HG02571 (cell line): ENCODE measurements around the gene REV1.
"Not testable (repeated sequence)": the region's sequence is repeated elsewhere in the genome, so short reads cannot be mapped to it uniquely, and the experiment has no call there.

Source experiments
- ATAC-seq: cut with Tn5 transposase; IDR thresholded peaks from one replicate; pipeline ENCODE4 v1.9.1; 2021; ENCODE audit warnings: mild to moderate bottlenecking, moderate library complexity; ENCODE audit not compliant: unreplicated experiment

Gene REV1

GRCh38 chr2:99489761-99490622, at the start of gene REV1:
Gene REV1 (minus strand): TSS chr2:99490017. CDS start chr2:99464975, 25,042 bp downstream.
- peak; percentile 72 for ATAC-seq

GRCh38 chr2:99537910-99538485, 48.2 kb upstream of the REV1 start:
- ATAC-seq, result no peak

GRCh38 chr2:99524056-99524455, 34.2 kb upstream of the REV1 start:
- no peak for ATAC-seq

GRCh38 chr2:99522157-99522556, 32.3 kb upstream of the REV1 start:
- no peak for ATAC-seq

GRCh38 chr2:99520813-99521212, 31.0 kb upstream of the REV1 start:
- ATAC-seq, result no peak

- no peak for ATAC-seq
These were observed 30.4 kb upstream of the REV1 start for GRCh38 chr2:99520195-99520594.

- no peak for ATAC-seq
These were observed 24.5 kb upstream of the REV1 start for GRCh38 chr2:99514357-99514756.

- ATAC-seq, result no peak
These were observed 22.4 kb upstream of the REV1 start for GRCh38 chr2:99512181-99512591.

GRCh38 chr2:99509387-99509786, 19.6 kb upstream of the REV1 start:
- ATAC-seq, result no peak

- ATAC-seq, result no peak
These were observed 18.4 kb upstream of the REV1 start for GRCh38 chr2:99507937-99508818.

- ATAC-seq, result no peak
These were observed 15.2 kb upstream of the REV1 start for GRCh38 chr2:99504844-99505584.

- ATAC-seq, result not testable (repeated sequence)
These were observed 14.0 kb upstream of the REV1 start for GRCh38 chr2:99503662-99504416.

GRCh38 chr2:99496021-99496420, 6.2 kb upstream of the REV1 start:
- no peak for ATAC-seq

- no peak for ATAC-seq
These were observed 5.5 kb upstream of the REV1 start for GRCh38 chr2:99495115-99495860.

GRCh38 chr2:99492721-99493120, 2.9 kb upstream of the REV1 start:
- no peak for ATAC-seq

GRCh38 chr2:99490623-99491461, 1.0 kb upstream of the REV1 start:
- ATAC-seq, result no peak

GRCh38 chr2:99489063-99489760, 605 bp downstream of the REV1 start:
- peak; percentile 31 for ATAC-seq

GRCh38 chr2:99488539-99489062, 1.2 kb downstream of the REV1 start:
- no peak for ATAC-seq
